CD4-positive, alpha-beta T cell treated with Interleukin-1 beta for 1 hour (primary cell): Measurements from ENCODE around the gene SYNDIG1.

Experiments
- DNase-seq, 2 donors: peaks; one replicate each; pipeline ENCODE4 v3.0.0-alpha.2; 2020 to 2022

SYNDIG1 gene

GRCh38 chr20:24448170-24448569, 21.3 kb upstream of the SYNDIG1 start:
- no peak for DNase-seq

- DNase-seq, result no peak
These were observed 20.3 kb upstream of the SYNDIG1 start for GRCh38 chr20:24449026-24449720.

GRCh38 chr20:24450177-24450576, 19.3 kb upstream of the SYNDIG1 start:
- no peak for DNase-seq

- DNase-seq, result no peak
These were observed 18.6 kb upstream of the SYNDIG1 start for GRCh38 chr20:24450624-24451376.

- DNase-seq, result no peak
These were observed 18.0 kb upstream of the SYNDIG1 start for GRCh38 chr20:24451428-24451827.

GRCh38 chr20:24452016-24452415, 17.4 kb upstream of the SYNDIG1 start:
- DNase-seq, result no peak

- no peak for DNase-seq
These were observed 16.8 kb upstream of the SYNDIG1 start for GRCh38 chr20:24452498-24453127.

GRCh38 chr20:24453869-24454268, 15.6 kb upstream of the SYNDIG1 start:
- DNase-seq, result no peak

- no peak for DNase-seq
These were observed 14.3 kb upstream of the SYNDIG1 start for GRCh38 chr20:24455081-24455480.

GRCh38 chr20:24456398-24456781, 13.0 kb upstream of the SYNDIG1 start:
- no peak for DNase-seq

- no peak for DNase-seq
These were observed 11.0 kb upstream of the SYNDIG1 start for GRCh38 chr20:24458436-24458835.

GRCh38 chr20:24459733-24460132, 9.7 kb upstream of the SYNDIG1 start:
- no peak for DNase-seq

- DNase-seq, result no peak
These were observed 8.7 kb upstream of the SYNDIG1 start for GRCh38 chr20:24460712-24461111.

- no peak for DNase-seq
These were observed 7.6 kb upstream of the SYNDIG1 start for GRCh38 chr20:24461848-24462247.

- DNase-seq, result no peak
These were observed 6.9 kb upstream of the SYNDIG1 start for GRCh38 chr20:24462460-24463010.

- DNase-seq, result no peak
These were observed 4.3 kb upstream of the SYNDIG1 start for GRCh38 chr20:24465159-24465558.

GRCh38 chr20:24465730-24466129, 3.7 kb upstream of the SYNDIG1 start:
- DNase-seq, result no peak

GRCh38 chr20:24468401-24469115, 871 bp upstream of the SYNDIG1 start:
- DNase-seq, result no peak

GRCh38 chr20:24469894-24470745, 691 bp downstream of the SYNDIG1 start:
- no peak for DNase-seq

GRCh38 chr20:24470746-24471582, 1.5 kb downstream of the SYNDIG1 start:
- no peak for DNase-seq

- DNase-seq, result no peak
These were observed 3.0 kb downstream of the SYNDIG1 start for GRCh38 chr20:24472426-24472825.
